HCT116 (cell line): ENCODE measurements around the gene GNAI3. TPM values are rescaled to one million over a fixed set of nuclear protein-coding genes. Genes with fewer than 3 reads are reported as not detected.

Experiments
- ATAC-seq: fragments of 200-7000 bp; cut with Tn5 transposase; 2 replicates; pipeline ENCODE4 v1.9.1; 2020; ENCODE audit warnings: mild to moderate bottlenecking, moderate library complexity
- BruUV-seq: library from RNA; stranded (reverse); fragments of 400-500 nt; replicated peaks from 2 replicates; lab custom pipeline; 2021; lab: Mats Ljungman, UMichigan
- CTCF ChIA-PET: fragments of 300-600 bp; sonication (Branson Sonifier 250); formaldehyde crosslinking; loops from one replicate; lab custom pipeline; 2021; ENCODE audit warnings: antibody characterized with exemption; lab: Charles Lee
- POLR2A ChIA-PET: fragments of 300-600, 350-600 bp; sonication (Branson Sonifier 250); formaldehyde crosslinking; loops from one replicate; lab custom pipeline; 2021; ENCODE audit warnings: antibody characterized with exemption; lab: Charles Lee
- RAD21 ChIA-PET, 2 experiments: fragments of 300-600 bp; sonication (Branson Sonifier 250); formaldehyde crosslinking; loops; one replicate each; lab custom pipeline; 2023; ENCODE audit warnings: low total read pairs in 2 of 2; ENCODE audit not compliant: uncharacterized antibody in 2 of 2, unreplicated experiment in 2 of 2, low non-redundant PET in 1 of 2; lab: Charles Lee
- DNase-seq: peaks from one replicate; pipeline ENCODE4 v3.0.0-alpha.2; 2010; ENCODE audit warnings: low read depth, low spot score
- H2AFZ ChIP-seq: fragments of 200-600 bp; shearing (Covaris generic), sonication (generic); 2 replicates; pipeline ENCODE4 v1.6.1; 2017; ENCODE audit warnings: low read depth, mixed run types, mixed read lengths, antibody characterized with exemption, low read length; ENCODE audit not compliant: poor library complexity, severe bottlenecking
- H3K27ac ChIP-seq: 2 replicates; pipeline ENCODE4 v1.5.1; 2012; ENCODE audit warnings: low read depth, low read length
- H3K27me3 ChIP-seq: fragments of 200-600 bp; sonication (generic); 2 replicates; pipeline ENCODE4 v1.6.1; 2016; ENCODE audit warnings: mixed run types, low read length, mixed read lengths; ENCODE audit not compliant: insufficient read depth
- H3K36me3 ChIP-seq, 2 experiments: fragments of 200-500 bp in 1 of 2; fragments of 200-600 bp in 1 of 2; sonication (Bioruptor generic) in 1 of 2; sonication (generic) in 1 of 2; 2 replicates each; pipeline versions ENCODE4 v1.5.1 to v1.6.1; 2014 to 2016; ENCODE audit warnings: low read length in 2 of 2, inconsistent platforms in 1 of 2, mixed read lengths in 1 of 2, mixed run types in 1 of 2; ENCODE audit not compliant: insufficient read depth in 2 of 2, control insufficient read depth in 1 of 2
- H3K4me1 ChIP-seq, 2 experiments: fragments of 200-600 bp in 1 of 2; sonication (generic) in 1 of 2; 2 replicates each; pipeline versions ENCODE4 v1.5.1 to v1.6.1; 2012 to 2017; ENCODE audit warnings: low read length in 2 of 2, inconsistent platforms in 1 of 2, mild to moderate bottlenecking in 1 of 2, mixed read lengths in 1 of 2, mixed run types in 1 of 2, moderate library complexity in 1 of 2; ENCODE audit not compliant: insufficient read depth in 2 of 2, control insufficient read depth in 1 of 2
- H3K4me2 ChIP-seq: fragments of 200-600 bp; sonication (generic); 2 replicates; pipeline ENCODE4 v1.6.1; 2017; ENCODE audit warnings: mixed run types, low read length, mixed read lengths
- H3K4me3 ChIP-seq, 2 experiments: fragments of 200-600 bp in 1 of 2; sonication (generic) in 1 of 2; replicated peaks in 1 of 2; 2 replicates each; pipeline ENCODE4 v1.5.1; 2011 to 2016; ENCODE audit warnings: low read length in 2 of 2, control low read depth in 1 of 2, low read depth in 1 of 2, mild to moderate bottlenecking in 1 of 2, mixed read lengths in 1 of 2, mixed run types in 1 of 2
- H3K79me2 ChIP-seq: fragments of 200-600 bp; sonication (generic); 2 replicates; pipeline ENCODE4 v1.6.1; 2017; ENCODE audit warnings: mild to moderate bottlenecking, mixed run types, low read length, moderate library complexity, mixed read lengths; ENCODE audit not compliant: insufficient read depth
- H3K9ac ChIP-seq: fragments of 200-600 bp; sonication (generic); 2 replicates; pipeline ENCODE4 v1.6.1; 2016; ENCODE audit warnings: low read length, mixed read lengths
- H3K9me2 ChIP-seq: fragments of 200-600 bp; sonication (generic), shearing (Covaris generic); 2 replicates; pipeline ENCODE4 v1.6.1; 2017; ENCODE audit warnings: mixed run types, mild to moderate bottlenecking, moderate library complexity; ENCODE audit not compliant: insufficient read depth
- H3K9me3 ChIP-seq, 2 experiments: fragments of 200-500 bp in 1 of 2; fragments of 200-600 bp in 1 of 2; sonication (Bioruptor generic) in 1 of 2; sonication (generic) in 1 of 2; 2 replicates each; pipeline ENCODE4 v1.6.1; 2014 to 2017; ENCODE audit warnings: low read length in 2 of 2, mixed read lengths in 2 of 2, inconsistent platforms in 1 of 2, low read depth in 1 of 2, mild to moderate bottlenecking in 1 of 2, mixed run types in 1 of 2, moderate library complexity in 1 of 2; ENCODE audit not compliant: control insufficient read depth in 1 of 2, insufficient read depth in 1 of 2
- H4K20me1 ChIP-seq: fragments of 200-600 bp; sonication (generic), shearing (Covaris generic); 2 replicates; pipeline ENCODE4 v1.6.1; 2017; ENCODE audit warnings: mixed run types, mild to moderate bottlenecking, moderate library complexity; ENCODE audit not compliant: insufficient read depth
- CEBPB ChIP-seq: IDR thresholded peaks from 2 replicates; pipeline ENCODE4 v1.6.1; 2012; ENCODE audit warnings: low read depth
- EZH2 ChIP-seq: fragments of 200-600 bp; sonication (generic); IDR thresholded peaks from 2 replicates; pipeline ENCODE4 v1.6.1; 2017; ENCODE audit warnings: antibody characterized with exemption, mixed run types
- EZH2phosphoT487 ChIP-seq: fragments of 200-600 bp; IDR thresholded peaks from 2 replicates; pipeline ENCODE4 v1.6.1; 2018; ENCODE audit warnings: antibody characterized with exemption, borderline replicate concordance
- FOSL1 ChIP-seq: IDR thresholded peaks from 2 replicates; pipeline ENCODE4 v1.6.1; 2012; ENCODE audit warnings: low read depth
- JUND ChIP-seq: IDR thresholded peaks from 2 replicates; pipeline ENCODE4 v1.6.1; 2012
- POLR2AphosphoS5 ChIP-seq: IDR thresholded peaks from 2 replicates; pipeline ENCODE4 v1.6.1; 2011; ENCODE audit warnings: mild to moderate bottlenecking, low read depth, low read length, moderate library complexity
- SIN3A ChIP-seq: IDR thresholded peaks from 2 replicates; pipeline ENCODE4 v1.6.1; 2012; ENCODE audit warnings: low read depth
- SP1 ChIP-seq: IDR thresholded peaks from 2 replicates; pipeline ENCODE4 v1.6.1; 2012; ENCODE audit warnings: low read depth
- SRF ChIP-seq: IDR thresholded peaks from 2 replicates; pipeline ENCODE4 v1.6.1; 2012; ENCODE audit warnings: low read depth
- YY1 ChIP-seq: IDR thresholded peaks from 2 replicates; pipeline ENCODE4 v1.6.1; 2011; ENCODE audit warnings: low read length, low read depth, moderate library complexity, mild to moderate bottlenecking; ENCODE audit not compliant: insufficient replicate concordance; ENCODE audit errors: extremely low read depth
- ZFX ChIP-seq: fragments of 450-650 bp; IDR thresholded peaks from 2 replicates; pipeline ENCODE4 v1.6.1; 2017
- intact Hi-C: fragments of 100-400 bp; cut with micrococcal nuclease; formaldehyde crosslinking; loops from 2 replicates; pipeline ENCODE4 v1.10.0; 2022
- total RNA-seq: library from RNA; stranded (reverse); gene quantifications from one replicate; pipeline ENCODE4 v1.2.1, GENCODE V29; 2021; ENCODE audit not compliant: unreplicated experiment
- TF ChIP-seq, protein P1 (sequence below): IDR thresholded peaks from 2 replicates; pipeline ENCODE4 v1.6.1; 2012
- TF ChIP-seq, protein P2 (sequence below), 3 experiments: fragments of 200-600 bp in 1 of 3; sonication (generic) in 1 of 3; IDR thresholded peaks in 2 of 3; conservative IDR thresholded peaks in 1 of 3; 2 replicates each; pipeline ENCODE4 v1.5.1; 2012 to 2017; ENCODE audit warnings: low read depth in 2 of 3, low read length in 2 of 3, antibody characterized with exemption in 1 of 3, borderline replicate concordance in 1 of 3, control low read depth in 1 of 3, mild to moderate bottlenecking in 1 of 3, mixed read lengths in 1 of 3, mixed run types in 1 of 3, moderate library complexity in 1 of 3; ENCODE audit not compliant: insufficient read depth in 1 of 3
- TF ChIP-seq, protein P3 (sequence below): IDR thresholded peaks from 2 replicates; pipeline ENCODE4 v1.6.1; 2011; ENCODE audit warnings: mild to moderate bottlenecking, low read length, moderate library complexity; ENCODE audit not compliant: insufficient replicate concordance; ENCODE audit errors: extremely low read depth

Gene GNAI3
- total RNA-seq, 1 experiment from 2014 or later = 9.5 TPM

DNA sequence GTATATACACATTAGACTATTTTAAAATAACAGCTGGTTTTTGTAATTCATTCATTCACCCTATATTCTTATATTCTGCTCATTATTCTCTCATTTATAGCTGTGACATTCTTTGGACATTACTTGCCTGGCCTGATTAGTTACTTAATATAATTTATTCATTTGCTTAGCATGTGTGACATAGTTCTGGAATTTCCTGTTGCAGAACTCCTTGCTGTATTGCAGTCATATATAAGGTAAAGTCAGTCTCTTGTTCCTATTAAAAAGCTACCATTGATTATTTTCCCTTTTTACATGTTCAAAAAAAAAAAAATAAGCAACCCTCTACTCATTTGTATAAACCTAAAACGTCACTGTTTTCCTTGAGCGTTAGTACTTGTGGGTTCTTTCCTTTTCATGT, 47.1 kb downstream of the GNAI3 start:
- Histone ChIP-seq H2AFZ (no peak overlapping the region), H3K4me2 (no peak overlapping the region), H4K20me1 (no peaks in the 10 kb centered on the region), H3K9ac (no peak overlapping the region), H3K27me3 (no peaks in the 10 kb centered on the region), H3K9me3 (no peaks in the 10 kb centered on the region), H3K79me2 (no peaks in the 10 kb centered on the region), H3K27ac (no peak overlapping the region), H3K4me1 (no peaks in the 10 kb centered on the region), H3K36me3 (peaks cover 10 to 17% of the 10 kb centered on the region in 2 experiments; a peak in 3 of 4 replicates), H3K4me3 (no peak overlapping the region), H3K9me2 (no peaks in the 10 kb centered on the region)
- CTCF ChIA-PET = no interaction called here
- BruUV-seq = no TSS peak
- POLR2A ChIA-PET = no interaction called here
- RAD21 ChIA-PET = no interaction called here
- ATAC-seq (no peak), DNase-seq (no peak)
- TF ChIP-seq SP1 (no peak), JUND (no peak), YY1 (no peak), SRF (no peak), EZH2phosphoT487 (no peak), FOSL1 (no peak)
- TF ChIP-seq, protein P1, sequence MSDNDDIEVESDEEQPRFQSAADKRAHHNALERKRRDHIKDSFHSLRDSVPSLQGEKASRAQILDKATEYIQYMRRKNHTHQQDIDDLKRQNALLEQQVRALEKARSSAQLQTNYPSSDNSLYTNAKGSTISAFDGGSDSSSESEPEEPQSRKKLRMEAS = no peak
- TF ChIP-seq, protein P2, sequence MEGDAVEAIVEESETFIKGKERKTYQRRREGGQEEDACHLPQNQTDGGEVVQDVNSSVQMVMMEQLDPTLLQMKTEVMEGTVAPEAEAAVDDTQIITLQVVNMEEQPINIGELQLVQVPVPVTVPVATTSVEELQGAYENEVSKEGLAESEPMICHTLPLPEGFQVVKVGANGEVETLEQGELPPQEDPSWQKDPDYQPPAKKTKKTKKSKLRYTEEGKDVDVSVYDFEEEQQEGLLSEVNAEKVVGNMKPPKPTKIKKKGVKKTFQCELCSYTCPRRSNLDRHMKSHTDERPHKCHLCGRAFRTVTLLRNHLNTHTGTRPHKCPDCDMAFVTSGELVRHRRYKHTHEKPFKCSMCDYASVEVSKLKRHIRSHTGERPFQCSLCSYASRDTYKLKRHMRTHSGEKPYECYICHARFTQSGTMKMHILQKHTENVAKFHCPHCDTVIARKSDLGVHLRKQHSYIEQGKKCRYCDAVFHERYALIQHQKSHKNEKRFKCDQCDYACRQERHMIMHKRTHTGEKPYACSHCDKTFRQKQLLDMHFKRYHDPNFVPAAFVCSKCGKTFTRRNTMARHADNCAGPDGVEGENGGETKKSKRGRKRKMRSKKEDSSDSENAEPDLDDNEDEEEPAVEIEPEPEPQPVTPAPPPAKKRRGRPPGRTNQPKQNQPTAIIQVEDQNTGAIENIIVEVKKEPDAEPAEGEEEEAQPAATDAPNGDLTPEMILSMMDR (IDR thresholded peaks at IDR 0.05 in 2 of 3, conservative IDR thresholded peaks at IDR 0.05 in 1 of 3; ENCODE audit: borderline replicate concordance in 1 of 3, insufficient read depth in 1 of 3, low read depth in 2 of 3, low read length in 2 of 3) = no peak
- intact Hi-C loops = no loop called here

- H3K27ac ChIP-seq = no peak overlapping the region
- no peaks in the 10 kb centered on the region for H3K4me1 ChIP-seq
- H3K9ac ChIP-seq = no peak overlapping the region
- TF ChIP-seq SP1 (no peak), JUND (no peak), SRF (no peak), POLR2AphosphoS5 (no peak), SIN3A (no peak), ZFX (no peak), FOSL1 (no peak), EZH2 (no peak), CEBPB (no peak)
- TF ChIP-seq, protein P2 (IDR thresholded peaks at IDR 0.05 in 2 of 3, conservative IDR thresholded peaks at IDR 0.05 in 1 of 3; ENCODE audit: borderline replicate concordance in 1 of 3, insufficient read depth in 1 of 3, low read depth in 2 of 3, low read length in 2 of 3) = no peak
- TF ChIP-seq, protein P3, sequence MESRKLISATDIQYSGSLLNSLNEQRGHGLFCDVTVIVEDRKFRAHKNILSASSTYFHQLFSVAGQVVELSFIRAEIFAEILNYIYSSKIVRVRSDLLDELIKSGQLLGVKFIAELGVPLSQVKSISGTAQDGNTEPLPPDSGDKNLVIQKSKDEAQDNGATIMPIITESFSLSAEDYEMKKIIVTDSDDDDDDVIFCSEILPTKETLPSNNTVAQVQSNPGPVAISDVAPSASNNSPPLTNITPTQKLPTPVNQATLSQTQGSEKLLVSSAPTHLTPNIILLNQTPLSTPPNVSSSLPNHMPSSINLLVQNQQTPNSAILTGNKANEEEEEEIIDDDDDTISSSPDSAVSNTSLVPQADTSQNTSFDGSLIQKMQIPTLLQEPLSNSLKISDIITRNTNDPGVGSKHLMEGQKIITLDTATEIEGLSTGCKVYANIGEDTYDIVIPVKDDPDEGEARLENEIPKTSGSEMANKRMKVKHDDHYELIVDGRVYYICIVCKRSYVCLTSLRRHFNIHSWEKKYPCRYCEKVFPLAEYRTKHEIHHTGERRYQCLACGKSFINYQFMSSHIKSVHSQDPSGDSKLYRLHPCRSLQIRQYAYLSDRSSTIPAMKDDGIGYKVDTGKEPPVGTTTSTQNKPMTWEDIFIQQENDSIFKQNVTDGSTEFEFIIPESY = no peak
- TF ChIP-seq, all 23 proteins: peak for 0
- Histone ChIP-seq H3K27me3 (no peaks in the 10 kb centered on the region), H4K20me1 (no peaks in the 10 kb centered on the region), H3K9me2 (no peaks in the 10 kb centered on the region), H3K4me3 (no peak overlapping the region), H3K9me3 (no peaks in the 10 kb centered on the region), H3K36me3 (peaks cover 0 to 4% of the 10 kb centered on the region in 2 experiments; a peak in 1 of 4 replicates), H3K4me2 (no peak overlapping the region), H2AFZ (no peak overlapping the region), H3K79me2 (no peaks in the 10 kb centered on the region)
- intact Hi-C loops = no loop called here
- ChIA-PET POLR2A (no interaction called here), CTCF (no interaction called here), RAD21 (no interaction called here)
- ATAC-seq (no peak), DNase-seq (no peak)
- no TSS peak for BruUV-seq
These were observed 49.7 kb downstream of the GNAI3 start for GRCh38 chr1:109598156-109598555.
